Muscle layer of duodenum (tissue), 2 donors: Measurements from ENCODE around the gene MTMR8.
"Not testable (repeated sequence)": the region's sequence is repeated elsewhere in the genome, so short reads cannot be mapped to it uniquely, and the experiment has no call there.

Experiments
- H3K27ac ChIP-seq: one replicate; pipeline ENCODE4 v1.7.0; 2013; ENCODE audit warnings: mild to moderate bottlenecking, low read length
- H3K27me3 ChIP-seq: one replicate; pipeline ENCODE4 v1.7.0; 2013; ENCODE audit warnings: low read depth, mild to moderate bottlenecking, control low read depth, low read length
- H3K36me3 ChIP-seq, 2 donors: one replicate each; pipeline ENCODE4 v1.7.0; 2013; ENCODE audit warnings: low read length in 2 of 2, control low read depth in 1 of 2, mild to moderate bottlenecking in 1 of 2; ENCODE audit not compliant: insufficient read depth in 2 of 2, control insufficient read depth in 1 of 2
- H3K4me1 ChIP-seq, 2 donors: one replicate each; pipeline ENCODE4 v1.7.0; 2013; ENCODE audit warnings: low read length in 2 of 2, mild to moderate bottlenecking in 2 of 2, control low read depth in 1 of 2, moderate library complexity in 1 of 2; ENCODE audit not compliant: insufficient read depth in 2 of 2, control insufficient read depth in 1 of 2
- H3K4me3 ChIP-seq, 2 donors: one replicate each; pipeline ENCODE4 v1.7.0; 2013; ENCODE audit warnings: low read length in 2 of 2, low read depth in 1 of 2, mild to moderate bottlenecking in 1 of 2
- H3K9me3 ChIP-seq, 2 donors: one replicate each; pipeline ENCODE4 v1.7.0; 2013; ENCODE audit warnings: low read length in 2 of 2, control low read depth in 1 of 2, mild to moderate bottlenecking in 1 of 2; ENCODE audit not compliant: control insufficient read depth in 1 of 2
- donor health status: healthy.

MTMR8 gene

GRCh38 chrX:64394874-64395567, at the start of gene MTMR8:
MTMR8 (minus strand) TSS chrX:64395452; CDS start chrX:64395363, 89 bp downstream.
- H3K9me3 ChIP-seq = no peaks in the 10 kb centered on the region
- peak within 1 kb of the TSS; percentile 16 for H3K27ac ChIP-seq

GRCh38 chrX:64439551-64439950, 44.3 kb upstream of the MTMR8 start:
- Histone ChIP-seq H3K9me3 (no peaks in the 10 kb centered on the region), H3K4me1 (no peaks in the 10 kb centered on the region), H3K4me3 (no peak overlapping the region), H3K27ac (no peak overlapping the region), H3K27me3 (no peaks in the 10 kb centered on the region), H3K36me3 (no peaks in the 10 kb centered on the region)

More at GRCh38 chrX:64394874-64395567, at the start of gene MTMR8:
- Histone ChIP-seq H3K27me3 (no peaks in the 10 kb centered on the region), H3K4me1 (no peaks in the 10 kb centered on the region), H3K4me3 (peak within 1 kb of the TSS; percentile 79 to 80), H3K36me3 (no peaks in the 10 kb centered on the region)

GRCh38 chrX:64437665-64438064, 42.4 kb upstream of the MTMR8 start:
- no peaks in the 10 kb centered on the region for H3K4me1 ChIP-seq
- no peak overlapping the region for H3K27ac ChIP-seq
- no peaks in the 10 kb centered on the region for H3K27me3 ChIP-seq
- H3K4me3 ChIP-seq = no peak overlapping the region
- H3K36me3 ChIP-seq = no peaks in the 10 kb centered on the region
- no peaks in the 10 kb centered on the region for H3K9me3 ChIP-seq

GRCh38 chrX:64437218-64437617, 42.0 kb upstream of the MTMR8 start:
- Histone ChIP-seq H3K27ac (no peak overlapping the region), H3K4me1 (no peaks in the 10 kb centered on the region), H3K9me3 (no peaks in the 10 kb centered on the region), H3K36me3 (no peaks in the 10 kb centered on the region), H3K27me3 (no peaks in the 10 kb centered on the region), H3K4me3 (no peak overlapping the region)

- Histone ChIP-seq H3K27ac (no peak overlapping the region), H3K4me3 (no peak overlapping the region), H3K9me3 (no peaks in the 10 kb centered on the region), H3K27me3 (no peaks in the 10 kb centered on the region), H3K4me1 (no peaks in the 10 kb centered on the region), H3K36me3 (no peaks in the 10 kb centered on the region)
Measured at GRCh38 chrX:64428371-64428770, 33.1 kb upstream of the MTMR8 start.

- Histone ChIP-seq H3K27ac (no peak overlapping the region), H3K36me3 (no peaks in the 10 kb centered on the region), H3K4me1 (no peaks in the 10 kb centered on the region), H3K27me3 (no peaks in the 10 kb centered on the region), H3K4me3 (no peak overlapping the region), H3K9me3 (no peaks in the 10 kb centered on the region)
Measured at GRCh38 chrX:64427787-64428186, 32.5 kb upstream of the MTMR8 start.

- Histone ChIP-seq H3K27ac (no peak overlapping the region), H3K36me3 (no peaks in the 10 kb centered on the region), H3K9me3 (no peaks in the 10 kb centered on the region), H3K4me3 (no peak overlapping the region), H3K4me1 (no peaks in the 10 kb centered on the region), H3K27me3 (no peaks in the 10 kb centered on the region)
Measured at GRCh38 chrX:64427281-64427680, 32.0 kb upstream of the MTMR8 start.

GRCh38 chrX:64409730-64410129, 14.5 kb upstream of the MTMR8 start:
- H3K4me1 ChIP-seq, H3K27ac ChIP-seq, H3K9me3 ChIP-seq, H3K36me3 ChIP-seq, H3K27me3 ChIP-seq, H3K4me3 ChIP-seq: not testable (repeated sequence)

GRCh38 chrX:64398088-64398487, 2.8 kb upstream of the MTMR8 start:
- no peaks in the 10 kb centered on the region for H3K4me1 ChIP-seq
- H3K36me3 ChIP-seq = no peaks in the 10 kb centered on the region
- no peaks in the 10 kb centered on the region for H3K9me3 ChIP-seq
- no peak overlapping the region for H3K27ac ChIP-seq
- H3K27me3 ChIP-seq = no peaks in the 10 kb centered on the region
- H3K4me3 ChIP-seq = no peak overlapping the region

- Histone ChIP-seq H3K9me3 (no peaks in the 10 kb centered on the region), H3K27ac (no peak overlapping the region), H3K27me3 (no peaks in the 10 kb centered on the region), H3K4me3 (peak overlapping the region; percentile 79 to 80), H3K4me1 (no peaks in the 10 kb centered on the region), H3K36me3 (no peaks in the 10 kb centered on the region)
Measured at GRCh38 chrX:64395568-64395929, 297 bp upstream of the MTMR8 start.

- Histone ChIP-seq H3K4me1 (no peaks in the 10 kb centered on the region), H3K4me3 (peak overlapping the region; percentile 79 to 80), H3K27me3 (no peaks in the 10 kb centered on the region), H3K9me3 (no peaks in the 10 kb centered on the region), H3K27ac (peak overlapping the region; percentile 16), H3K36me3 (no peaks in the 10 kb centered on the region)
Measured at GRCh38 chrX:64394059-64394873, 986 bp downstream of the MTMR8 start.
